SK-N-SH (cell line): ENCODE measurements around the gene RAB30. TPM values are rescaled to one million over a fixed set of nuclear protein-coding genes. Genes with fewer than 3 reads are reported as not detected.

ENCODE experiments used
- CTCF ChIA-PET: fragments of 300-600, 350-600 bp; formaldehyde crosslinking; extraction: SDS; loops from one replicate; lab custom pipeline; 2021; lab: Yijun Ruan, JAX
- POLR2A ChIA-PET: fragments of 350-600 bp; sonication (Branson Sonifier 250); formaldehyde crosslinking; extraction: SDS; loops from one replicate; lab custom pipeline; 2020; ENCODE audit warnings: antibody characterized with exemption, inconsistent platforms; lab: Yijun Ruan, JAX
- DNase-seq: peaks from one replicate; pipeline ENCODE4 v3.0.0; 2012
- H2AFZ ChIP-seq: fragments of 200-600 bp; sonication (generic); 2 replicates; pipeline ENCODE4 v1.8.1; 2016; ENCODE audit warnings: antibody characterized with exemption, mild to moderate bottlenecking, low read depth
- H3F3A ChIP-seq: fragments of 200-600 bp; sonication (generic); replicated peaks from 2 replicates; pipeline ENCODE3; 2016; ENCODE audit warnings: antibody characterized with exemption, mild to moderate bottlenecking; ENCODE audit not compliant: insufficient read depth
- H3K27ac ChIP-seq, 2 experiments: fragments of 200-500 bp in 1 of 2; fragments of 200-600 bp in 1 of 2; sonication (Bioruptor generic) in 1 of 2; sonication (generic), shearing (Covaris generic) in 1 of 2; 2 replicates each; pipeline versions ENCODE4 v1.5.1 to v1.6.1; 2014 to 2016; ENCODE audit warnings: low read depth in 2 of 2, inconsistent platforms in 1 of 2, low read length in 1 of 2, mild to moderate bottlenecking in 1 of 2, mixed read lengths in 1 of 2
- H3K27me3 ChIP-seq: fragments of 200-600 bp; sonication (generic), shearing (Covaris generic); 2 replicates; pipeline ENCODE4 v1.6.1; 2016; ENCODE audit warnings: mixed run types; ENCODE audit not compliant: insufficient read depth
- H3K36me3 ChIP-seq, 2 experiments: fragments of 200-500 bp in 1 of 2; fragments of 200-600 bp in 1 of 2; sonication (Bioruptor generic) in 1 of 2; sonication (generic) in 1 of 2; replicated peaks in 1 of 2; 2 replicates each; pipeline versions ENCODE3 to v1.5.1; 2014 to 2016; ENCODE audit warnings: low read length in 1 of 2, mild to moderate bottlenecking in 1 of 2; ENCODE audit not compliant: insufficient read depth in 2 of 2, control insufficient read depth in 1 of 2
- H3K4me1 ChIP-seq, 2 experiments: fragments of 200-500 bp in 1 of 2; fragments of 200-600 bp in 1 of 2; sonication (Bioruptor generic) in 1 of 2; sonication (generic), shearing (Covaris generic) in 1 of 2; 2 replicates each; pipeline versions ENCODE4 v1.5.1 to v1.6.1; 2014 to 2016; ENCODE audit warnings: low read depth in 1 of 2, low read length in 1 of 2, mixed run types in 1 of 2; ENCODE audit not compliant: insufficient read depth in 2 of 2, control insufficient read depth in 1 of 2
- H3K4me2 ChIP-seq: fragments of 200-600 bp; sonication (generic), shearing (Covaris generic); 2 replicates; pipeline ENCODE4 v1.6.1; 2017; ENCODE audit warnings: mixed run types
- H3K4me3 ChIP-seq, 2 experiments: fragments of 200-500 bp in 1 of 2; fragments of 200-600 bp in 1 of 2; sonication (Bioruptor generic) in 1 of 2; sonication (generic), shearing (Covaris generic) in 1 of 2; 2 replicates each; pipeline versions ENCODE4 v1.5.1 to v1.8.1; 2014 to 2016; ENCODE audit warnings: low read depth in 2 of 2, inconsistent platforms in 1 of 2, low read length in 1 of 2, mild to moderate bottlenecking in 1 of 2, mixed read lengths in 1 of 2, moderate library complexity in 1 of 2
- H3K79me2 ChIP-seq: fragments of 200-600 bp; sonication (generic); 2 replicates; pipeline ENCODE4 v1.8.1; 2017; ENCODE audit warnings: mild to moderate bottlenecking; ENCODE audit not compliant: insufficient read depth
- H3K9ac ChIP-seq: fragments of 200-600 bp; sonication (generic); 2 replicates; pipeline ENCODE4 v1.6.1; 2017; ENCODE audit warnings: mixed run types
- H3K9me2 ChIP-seq: fragments of 200-600 bp; sonication (generic); 2 replicates; pipeline ENCODE4 v1.6.1; 2017; ENCODE audit warnings: mixed run types
- H3K9me3 ChIP-seq: fragments of 200-600 bp; sonication (generic); 2 replicates; pipeline ENCODE4 v1.6.1; 2017; ENCODE audit warnings: mixed run types, mild to moderate bottlenecking, moderate library complexity
- H4K20me1 ChIP-seq: fragments of 200-600 bp; sonication (generic); 2 replicates; pipeline ENCODE4 v1.6.1; 2017; ENCODE audit warnings: mild to moderate bottlenecking, mixed run types; ENCODE audit not compliant: insufficient read depth
- ELF1 ChIP-seq: IDR thresholded peaks from 2 replicates; pipeline ENCODE4 v1.4.0; 2012
- EP300 ChIP-seq, 2 experiments: IDR thresholded peaks; 2 replicates each; pipeline versions ENCODE4 v1.4.0 to v1.6.1; 2012; ENCODE audit warnings: borderline replicate concordance in 1 of 2, low read depth in 1 of 2, low read length in 1 of 2
- FOXJ3 ChIP-seq: sonication (generic); formaldehyde crosslinking; IDR thresholded peaks from 2 replicates; pipeline ENCODE4 v1.5.1; 2020; ENCODE audit warnings: mild to moderate bottlenecking, missing genetic modification reagents
- FOXM1 ChIP-seq: IDR thresholded peaks from 2 replicates; pipeline ENCODE4 v1.4.0; 2012; ENCODE audit warnings: low read depth, mild to moderate bottlenecking
- GATA2 ChIP-seq: sonication (generic); formaldehyde crosslinking; IDR thresholded peaks from 2 replicates; pipeline ENCODE4 v1.5.0; 2020; ENCODE audit warnings: mild to moderate bottlenecking, missing genetic modification reagents
- JUND ChIP-seq: IDR thresholded peaks from 2 replicates; pipeline ENCODE4 v1.4.0; 2012
- MXI1 ChIP-seq: IDR thresholded peaks from 2 replicates; pipeline ENCODE4 v1.6.1; 2012; ENCODE audit warnings: mild to moderate bottlenecking, low read depth, low read length, improper control_type of control experiment
- NFIC ChIP-seq: IDR thresholded peaks from 2 replicates; pipeline ENCODE4 v1.4.0; 2012; ENCODE audit warnings: borderline replicate concordance
- POLR2AphosphoS5 ChIP-seq: IDR thresholded peaks from 2 replicates; pipeline ENCODE4 v1.6.1; 2012; ENCODE audit warnings: low read depth, low read length
- RAD21 ChIP-seq: IDR thresholded peaks from 2 replicates; pipeline ENCODE4 v1.6.1; 2012; ENCODE audit warnings: mild to moderate bottlenecking, low read length
- RCOR1 ChIP-seq: fragments of 150-350 bp; IDR thresholded peaks from 2 replicates; pipeline ENCODE4 v1.6.1; 2017; ENCODE audit warnings: antibody characterized with exemption, low read length
- RFX5 ChIP-seq: IDR thresholded peaks from 2 replicates; pipeline ENCODE4 v1.6.1; 2012; ENCODE audit warnings: mild to moderate bottlenecking, improper control_type of control experiment, low read length
- YY1 ChIP-seq: IDR thresholded peaks from 2 replicates; pipeline ENCODE4 v1.4.0; 2012; ENCODE audit warnings: low read depth, mild to moderate bottlenecking
- WGBS: methylation state at CpG from one replicate; pipeline ENCODE4 v1.1.6; 2017; ENCODE audit warnings: low lambda C conversion rate; 5-methylcytosine and 5-hydroxymethylcytosine counted together
- polyA plus RNA-seq, 3 experiments: library from polyadenylated mRNA; depleted of rRNA; stranded (reverse); fragments of >200 nt; gene quantifications; 2 replicates each; pipeline ENCODE4 v1.2.3, GENCODE V29; 2012
- small RNA-seq, 7 experiments: library from RNA; depleted of rRNA; stranded (forward); fragments of <200 nt; gene quantifications; one replicate each; pipeline ENCODE3, GENCODE V24; 2012
- TF ChIP-seq, protein P1 (sequence below): fragments of 150-350 bp; IDR thresholded peaks from 2 replicates; pipeline ENCODE4 v1.6.1; 2017; ENCODE audit warnings: antibody characterized with exemption, low read length, low read depth, borderline replicate concordance
- TF ChIP-seq, protein P2 (sequence below): fragments of 150-350 bp; IDR thresholded peaks from 2 replicates; pipeline ENCODE4 v1.6.1; 2016; ENCODE audit warnings: mild to moderate bottlenecking, low read depth, low read length
- TF ChIP-seq, protein P3 (sequence below): IDR thresholded peaks from 2 replicates; pipeline ENCODE4 v1.4.0; 2012; ENCODE audit warnings: low read depth
- TF ChIP-seq, protein P4 (sequence below): IDR thresholded peaks from 2 replicates; pipeline ENCODE4 v1.6.1; 2012; ENCODE audit warnings: mild to moderate bottlenecking, low read depth, low read length, moderate library complexity

The RAB30 gene
- polyA plus RNA-seq, 1 of the 3 experiments (the other 2 are of a cell fraction): 3.3 TPM

DNA sequence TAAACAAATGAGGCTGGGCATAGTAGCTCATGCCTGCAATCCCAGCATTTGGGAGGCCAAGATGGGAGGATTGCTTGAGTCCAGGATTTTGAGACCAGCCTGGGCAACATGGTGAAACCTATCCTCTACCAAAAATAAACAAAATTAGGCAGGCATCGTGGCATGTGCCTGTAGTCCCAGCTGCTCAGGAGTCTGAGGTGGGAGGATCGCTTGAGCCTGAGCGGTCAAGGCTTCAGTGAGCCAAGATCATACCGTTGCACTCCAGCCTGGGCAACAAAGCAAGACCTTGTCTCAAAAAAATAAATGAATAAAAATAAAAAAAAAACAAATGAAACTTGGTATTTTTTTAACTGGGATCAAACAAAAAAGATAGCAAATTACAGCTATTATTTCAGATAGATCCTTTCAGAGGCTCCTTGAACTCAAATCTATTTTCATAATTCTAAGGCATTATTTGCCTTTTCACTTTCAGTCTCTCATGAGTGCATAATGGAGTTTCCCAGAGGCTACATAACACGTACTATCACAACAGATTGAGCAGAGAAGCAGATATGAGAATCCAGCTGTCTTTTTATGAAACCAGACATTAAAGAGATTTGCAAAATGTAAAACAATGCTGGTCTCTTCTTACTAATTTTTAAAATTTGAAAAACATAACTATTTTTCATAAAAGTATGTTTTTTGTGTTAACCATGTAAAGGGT, 147.0 kb downstream of the RAB30 start:
- no peak for DNase-seq
- Histone ChIP-seq H3K27me3 (no peaks in the 10 kb centered on the region), H3K4me3 (no peak overlapping the region), H3K4me1 (peaks cover 7 to 12% of the 10 kb centered on the region in 2 experiments; a peak in 3 of 4 replicates), H3K27ac (peak overlapping the region in 1 of 2 experiments; percentile 39; a peak in 1 of 4 replicates), H3K4me2 (no peak overlapping the region), H3K79me2 (peaks cover 20% of the 10 kb centered on the region), H3K36me3 (peaks cover 0 to 17% of the 10 kb centered on the region in 2 experiments), H3K9ac (no peak overlapping the region), H3K9me2 (no peaks in the 10 kb centered on the region), H3F3A (no peaks in the 10 kb centered on the region), H3K9me3 (no peaks in the 10 kb centered on the region), H2AFZ (no peak overlapping the region), H4K20me1 (no peaks in the 10 kb centered on the region)
- TF ChIP-seq, protein P1, sequence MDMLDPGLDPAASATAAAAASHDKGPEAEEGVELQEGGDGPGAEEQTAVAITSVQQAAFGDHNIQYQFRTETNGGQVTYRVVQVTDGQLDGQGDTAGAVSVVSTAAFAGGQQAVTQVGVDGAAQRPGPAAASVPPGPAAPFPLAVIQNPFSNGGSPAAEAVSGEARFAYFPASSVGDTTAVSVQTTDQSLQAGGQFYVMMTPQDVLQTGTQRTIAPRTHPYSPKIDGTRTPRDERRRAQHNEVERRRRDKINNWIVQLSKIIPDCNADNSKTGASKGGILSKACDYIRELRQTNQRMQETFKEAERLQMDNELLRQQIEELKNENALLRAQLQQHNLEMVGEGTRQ: no peak
- TF ChIP-seq, protein P2, sequence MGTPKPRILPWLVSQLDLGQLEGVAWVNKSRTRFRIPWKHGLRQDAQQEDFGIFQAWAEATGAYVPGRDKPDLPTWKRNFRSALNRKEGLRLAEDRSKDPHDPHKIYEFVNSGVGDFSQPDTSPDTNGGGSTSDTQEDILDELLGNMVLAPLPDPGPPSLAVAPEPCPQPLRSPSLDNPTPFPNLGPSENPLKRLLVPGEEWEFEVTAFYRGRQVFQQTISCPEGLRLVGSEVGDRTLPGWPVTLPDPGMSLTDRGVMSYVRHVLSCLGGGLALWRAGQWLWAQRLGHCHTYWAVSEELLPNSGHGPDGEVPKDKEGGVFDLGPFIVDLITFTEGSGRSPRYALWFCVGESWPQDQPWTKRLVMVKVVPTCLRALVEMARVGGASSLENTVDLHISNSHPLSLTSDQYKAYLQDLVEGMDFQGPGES: no peak
- TF ChIP-seq FOXJ3 (CRISPR knock-in tag) (no peak), YY1 (no peak), NFIC (no peak), EP300 (IDR thresholded peaks at IDR 0.05; ENCODE audit: borderline replicate concordance in 1 of 2, low read depth in 1 of 2, low read length in 1 of 2) (no peak), JUND (no peak), RFX5 (no peak), ELF1 (no peak), RCOR1 (no peak), RAD21 (no peak), GATA2 (no peak), MXI1 (no peak), POLR2AphosphoS5 (no peak), FOXM1 (no peak)
- TF ChIP-seq, protein P3, sequence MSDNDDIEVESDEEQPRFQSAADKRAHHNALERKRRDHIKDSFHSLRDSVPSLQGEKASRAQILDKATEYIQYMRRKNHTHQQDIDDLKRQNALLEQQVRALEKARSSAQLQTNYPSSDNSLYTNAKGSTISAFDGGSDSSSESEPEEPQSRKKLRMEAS: no peak
- TF ChIP-seq, protein P4, sequence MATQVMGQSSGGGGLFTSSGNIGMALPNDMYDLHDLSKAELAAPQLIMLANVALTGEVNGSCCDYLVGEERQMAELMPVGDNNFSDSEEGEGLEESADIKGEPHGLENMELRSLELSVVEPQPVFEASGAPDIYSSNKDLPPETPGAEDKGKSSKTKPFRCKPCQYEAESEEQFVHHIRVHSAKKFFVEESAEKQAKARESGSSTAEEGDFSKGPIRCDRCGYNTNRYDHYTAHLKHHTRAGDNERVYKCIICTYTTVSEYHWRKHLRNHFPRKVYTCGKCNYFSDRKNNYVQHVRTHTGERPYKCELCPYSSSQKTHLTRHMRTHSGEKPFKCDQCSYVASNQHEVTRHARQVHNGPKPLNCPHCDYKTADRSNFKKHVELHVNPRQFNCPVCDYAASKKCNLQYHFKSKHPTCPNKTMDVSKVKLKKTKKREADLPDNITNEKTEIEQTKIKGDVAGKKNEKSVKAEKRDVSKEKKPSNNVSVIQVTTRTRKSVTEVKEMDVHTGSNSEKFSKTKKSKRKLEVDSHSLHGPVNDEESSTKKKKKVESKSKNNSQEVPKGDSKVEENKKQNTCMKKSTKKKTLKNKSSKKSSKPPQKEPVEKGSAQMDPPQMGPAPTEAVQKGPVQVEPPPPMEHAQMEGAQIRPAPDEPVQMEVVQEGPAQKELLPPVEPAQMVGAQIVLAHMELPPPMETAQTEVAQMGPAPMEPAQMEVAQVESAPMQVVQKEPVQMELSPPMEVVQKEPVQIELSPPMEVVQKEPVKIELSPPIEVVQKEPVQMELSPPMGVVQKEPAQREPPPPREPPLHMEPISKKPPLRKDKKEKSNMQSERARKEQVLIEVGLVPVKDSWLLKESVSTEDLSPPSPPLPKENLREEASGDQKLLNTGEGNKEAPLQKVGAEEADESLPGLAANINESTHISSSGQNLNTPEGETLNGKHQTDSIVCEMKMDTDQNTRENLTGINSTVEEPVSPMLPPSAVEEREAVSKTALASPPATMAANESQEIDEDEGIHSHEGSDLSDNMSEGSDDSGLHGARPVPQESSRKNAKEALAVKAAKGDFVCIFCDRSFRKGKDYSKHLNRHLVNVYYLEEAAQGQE: no peak
- ChIA-PET CTCF (interaction anchor here (0.9 to 4.1 kb wide), 7 partner anchors 11 to 898 kb away, joined by 3 to 23 read pairs (median 4); no protein-coding TSS in a partner anchor), POLR2A (no interaction called here)
- WGBS: 92% methylated on average over 5 of the region's 5 CpGs

Small RNAs within 50 kb of the gene (small RNA-seq; reads per million reads assigned to genes)
- gene SNORA70E: 0 reads per million in 7 experiments

Other genes starting within 250 kb of the RAB30 start
- gene PRCP, start 171.5 kb downstream of the RAB30 start, polyA plus RNA-seq (2012; rRNA removed): 65.0 and 91.7 TPM in 2 replicates
- 4.4 and 4.5 TPM in 2 replicates for gene DDIAS, start 170.2 kb downstream of the RAB30 start, polyA plus RNA-seq (2012; rRNA removed)
- 22.4 and 35.3 TPM in 2 replicates for gene PCF11, start 85.2 kb upstream of the RAB30 start, polyA plus RNA-seq (2012; rRNA removed)
- 13.3 and 14.6 TPM in 2 replicates for gene ANKRD42, start 121.8 kb upstream of the RAB30 start, polyA plus RNA-seq (2012; rRNA removed)
- 47.9 and 50.2 TPM in 2 replicates for gene CCDC90B, start 214.5 kb upstream of the RAB30 start, polyA plus RNA-seq (2012; rRNA removed)